ENCODE measurements around the gene GPX3.

Gene GPX3

DNA sequence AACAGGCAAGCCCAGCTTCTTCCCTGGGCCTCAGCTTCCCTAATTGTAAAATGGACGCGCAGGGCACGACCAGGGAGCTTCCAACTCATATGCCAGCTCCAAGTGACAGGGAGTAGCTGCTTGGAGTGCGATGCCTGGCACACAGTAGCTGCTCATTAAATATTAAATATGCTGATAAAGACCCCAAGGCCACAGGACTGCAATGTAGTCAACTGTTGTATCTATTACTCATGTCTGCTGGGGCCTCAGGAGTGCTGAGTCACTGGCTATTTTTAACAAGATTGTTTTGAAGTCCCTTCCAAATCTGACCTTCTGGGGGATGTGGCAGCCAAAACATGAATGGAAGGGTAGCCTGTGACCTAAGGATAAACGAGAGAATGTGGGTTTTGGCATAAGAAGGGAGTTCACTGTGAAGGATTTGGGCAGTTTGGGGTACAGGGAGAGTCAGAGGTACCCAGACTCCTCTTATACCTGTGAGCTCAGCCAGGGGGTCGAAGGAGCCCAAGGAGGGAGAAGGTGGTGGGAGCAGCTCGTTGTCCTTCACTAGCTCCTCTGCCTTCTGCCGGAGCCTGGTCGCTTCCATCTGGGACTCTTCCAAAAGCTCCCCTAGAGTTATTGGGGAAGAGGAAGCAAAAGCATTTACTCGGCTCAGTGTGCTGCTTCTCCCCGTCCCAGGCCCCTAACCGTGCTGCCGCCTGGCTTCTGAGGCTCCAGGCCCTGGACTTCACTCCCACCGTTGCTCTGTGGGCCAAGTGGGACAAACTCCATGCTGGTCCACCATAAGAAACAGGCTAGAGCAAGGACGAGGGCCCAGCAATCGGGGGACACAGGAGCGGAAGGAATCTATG, 43.0 kb downstream of the GPX3 start:
- H3K4me3 Mint-ChIP-seq, result no peak overlapping the region
- no peaks in the 10 kb centered on the region for H3K27me3 Mint-ChIP-seq (ENCODE audit: low read depth, poor library complexity)
- peaks cover 37% of the 10 kb centered on the region for H3K36me3 Mint-ChIP-seq (ENCODE audit: low read depth)
- no peak for DNase-seq
- no peak overlapping the region for H3K27ac Mint-ChIP-seq
- peaks cover 28% of the 10 kb centered on the region for H3K4me1 Mint-ChIP-seq
- TF ChIP-seq CTCF (IDR thresholded peaks at IDR 0.05), result no peak
- H3K9me3 Mint-ChIP-seq, result no peaks in the 10 kb centered on the region

- Mint-ChIP-seq H3K4me1 (peaks cover 34% of the 10 kb centered on the region), H3K9me3 (no peaks in the 10 kb centered on the region), H3K27ac (no peak overlapping the region), H3K27me3 (ENCODE audit: low read depth, poor library complexity) (no peaks in the 10 kb centered on the region), H3K4me3 (no peak overlapping the region), H3K36me3 (ENCODE audit: low read depth) (peaks cover 27% of the 10 kb centered on the region)
- no peak for DNase-seq
- TF ChIP-seq CTCF (IDR thresholded peaks at IDR 0.05), result no peak
These were observed 44.6 kb downstream of the GPX3 start for GRCh38 chr5:151064916-151065499.

- H3K27me3 Mint-ChIP-seq (ENCODE audit: low read depth, poor library complexity), result no peaks in the 10 kb centered on the region
- H3K36me3 Mint-ChIP-seq (ENCODE audit: low read depth), result peaks cover 27% of the 10 kb centered on the region
- H3K4me3 Mint-ChIP-seq, result no peak overlapping the region
- no peaks in the 10 kb centered on the region for H3K9me3 Mint-ChIP-seq
- no peak for TF ChIP-seq CTCF (IDR thresholded peaks at IDR 0.05)
- H3K4me1 Mint-ChIP-seq, result peaks cover 38% of the 10 kb centered on the region
- H3K27ac Mint-ChIP-seq, result no peak overlapping the region
- no peak for DNase-seq
These were observed 45.2 kb downstream of the GPX3 start for GRCh38 chr5:151065609-151066008.

DNA sequence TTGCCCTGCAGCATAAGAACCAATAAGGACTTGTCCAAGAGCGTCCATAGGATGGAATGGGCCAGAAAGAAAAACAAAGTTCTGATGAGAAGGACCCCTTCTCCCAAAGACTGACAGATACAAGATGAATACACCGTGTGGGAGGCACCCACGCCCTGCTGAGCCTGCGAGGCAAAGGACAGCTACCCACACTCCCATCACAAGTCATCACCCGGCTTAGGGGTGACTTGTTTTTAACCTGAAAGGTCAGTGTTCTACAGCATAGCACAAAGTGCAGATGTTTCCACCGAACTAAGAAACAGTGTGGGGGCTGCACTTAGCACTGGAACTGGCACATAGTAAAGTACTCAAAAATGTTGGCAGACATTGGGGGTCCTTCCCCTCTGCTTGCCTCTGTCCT, 46.5 kb downstream of the GPX3 start:
- Mint-ChIP-seq H3K27me3 (ENCODE audit: low read depth, poor library complexity) (no peaks in the 10 kb centered on the region), H3K4me1 (peaks cover 39% of the 10 kb centered on the region), H3K4me3 (no peak overlapping the region), H3K27ac (peak overlapping the region; percentile 29), H3K9me3 (no peaks in the 10 kb centered on the region), H3K36me3 (ENCODE audit: low read depth) (peaks cover 15% of the 10 kb centered on the region)
- no peak for DNase-seq
- no peak for TF ChIP-seq CTCF (IDR thresholded peaks at IDR 0.05)

GRCh38 chr5:151067632-151068432, 47.4 kb downstream of the GPX3 start:
- H3K9me3 Mint-ChIP-seq, result no peaks in the 10 kb centered on the region
- H3K27me3 Mint-ChIP-seq (ENCODE audit: low read depth, poor library complexity), result no peaks in the 10 kb centered on the region
- DNase-seq, result no peak
- H3K27ac Mint-ChIP-seq, result no peak overlapping the region
- peaks cover 39% of the 10 kb centered on the region for H3K4me1 Mint-ChIP-seq
- H3K4me3 Mint-ChIP-seq, result no peak overlapping the region
- TF ChIP-seq CTCF (IDR thresholded peaks at IDR 0.05), result no peak
- H3K36me3 Mint-ChIP-seq (ENCODE audit: low read depth), result peaks cover 13% of the 10 kb centered on the region
